Measurements from ENCODE around the gene TTLL8.
"Not testable (repeated sequence)": the region's sequence is repeated elsewhere in the genome, so short reads cannot be mapped to it uniquely, and the experiment has no call there.

Gene TTLL8

GRCh38 chr22:49983148-49984042 lies 74.7 kb downstream of the TTLL8 start:
- DNase-seq (ENCODE audit: low spot score): no peak

GRCh38 chr22:49981799-49982198 lies 76.3 kb downstream of the TTLL8 start:
- DNase-seq (ENCODE audit: low spot score): not testable (repeated sequence)

- peak; percentile 49 for DNase-seq (ENCODE audit: low spot score)
Measured at GRCh38 chr22:49979587-49980264, 78.4 kb downstream of the TTLL8 start.

DNA sequence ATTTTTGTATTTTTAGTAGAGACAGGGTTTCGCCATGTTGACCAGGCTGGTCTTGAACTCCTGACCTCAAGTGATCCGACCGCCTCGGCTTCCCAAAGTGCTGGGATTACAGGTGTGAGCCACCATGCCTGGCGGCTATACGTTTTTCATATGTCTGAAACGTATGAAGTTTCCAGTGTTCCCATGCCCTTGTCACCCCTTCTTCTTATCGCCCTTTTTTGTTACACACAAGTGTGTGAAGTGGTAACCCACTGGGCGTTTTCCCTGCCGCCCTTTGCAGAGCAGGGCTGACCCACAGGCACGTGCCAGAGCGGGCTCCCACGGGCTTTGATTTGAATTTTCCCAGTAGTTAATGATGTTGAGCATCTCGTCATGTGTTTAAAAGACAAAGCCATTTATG lies 80.5 kb downstream of the TTLL8 start:
- DNase-seq (ENCODE audit: low spot score): no peak

DNA sequence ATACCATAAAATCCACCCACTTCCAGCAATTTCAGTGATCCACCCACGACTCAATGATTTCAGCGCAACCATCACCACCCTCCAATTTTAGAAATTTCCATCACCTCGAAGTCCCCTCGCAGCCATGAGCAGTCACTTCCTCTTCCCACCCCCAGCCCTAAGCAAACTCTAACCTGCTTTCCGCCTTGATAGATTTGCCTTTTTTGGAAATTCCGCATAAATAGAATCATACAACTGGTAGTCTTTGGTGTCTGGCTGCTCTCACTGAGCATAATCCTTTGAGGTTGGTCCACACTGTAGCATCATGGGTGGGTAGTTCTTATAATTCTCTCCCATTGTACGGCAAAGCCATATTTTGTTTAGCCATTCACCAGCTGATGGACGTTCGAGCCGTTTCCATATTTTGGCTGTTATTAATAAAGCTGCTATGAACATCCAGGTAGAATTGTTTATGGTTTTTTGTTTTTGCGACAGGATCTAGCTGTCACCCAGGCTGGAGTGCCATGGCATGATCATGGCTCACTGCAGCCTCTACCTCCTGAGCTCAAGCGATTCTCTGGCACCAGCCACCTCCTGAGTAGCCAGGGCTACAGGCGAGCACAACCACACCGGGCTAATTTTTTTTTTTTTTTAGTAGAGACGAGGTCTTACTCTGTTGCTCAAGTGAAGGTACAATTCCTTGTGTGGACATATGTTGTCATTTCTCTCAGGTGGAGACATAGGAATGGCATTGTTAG lies 81.5 kb downstream of the TTLL8 start:
- no peak for DNase-seq (ENCODE audit: low spot score)

DNA sequence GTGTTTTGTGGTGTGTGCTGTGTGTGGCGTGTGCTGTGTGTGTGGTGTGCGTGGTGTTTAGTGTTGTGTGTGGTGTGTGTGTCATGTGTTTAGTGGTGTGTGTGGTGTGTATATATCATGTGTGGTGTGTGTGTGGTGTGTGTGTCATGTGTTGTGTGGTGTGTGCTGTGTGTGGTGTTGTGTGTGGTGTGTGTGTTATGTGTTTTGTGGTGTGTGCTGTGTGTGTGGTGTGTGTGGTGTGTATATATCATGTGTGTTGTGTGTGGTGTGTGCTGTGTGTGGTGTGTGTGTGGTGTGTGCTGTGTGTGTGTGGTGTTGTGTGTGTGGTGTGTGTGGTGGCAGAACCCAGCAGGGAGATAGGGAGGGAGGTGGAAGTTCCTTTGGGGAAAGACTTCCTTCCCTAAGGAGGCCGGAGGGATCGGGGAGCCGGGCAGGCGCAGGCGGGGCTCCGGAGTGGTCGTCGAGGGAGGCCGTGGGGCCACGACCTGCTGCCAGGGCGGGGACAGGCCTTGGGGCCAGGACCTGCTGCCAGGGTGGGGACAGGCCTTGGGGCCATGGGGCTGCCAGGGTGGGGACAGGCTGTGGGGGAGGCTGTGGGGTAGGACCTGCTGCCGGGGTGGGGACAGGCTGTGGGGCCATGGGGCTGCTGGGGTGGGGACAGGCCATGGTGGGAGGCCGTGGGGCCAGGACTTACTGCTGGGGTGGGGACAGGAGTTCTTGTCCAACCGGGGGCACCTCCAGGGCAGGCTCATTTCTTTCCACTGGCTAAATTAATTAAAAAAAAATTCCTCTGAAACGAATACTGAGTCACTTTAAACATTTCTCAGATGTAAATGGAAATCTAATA lies 82.3 kb downstream of the TTLL8 start:
- no peak for DNase-seq (ENCODE audit: low spot score)

DNA sequence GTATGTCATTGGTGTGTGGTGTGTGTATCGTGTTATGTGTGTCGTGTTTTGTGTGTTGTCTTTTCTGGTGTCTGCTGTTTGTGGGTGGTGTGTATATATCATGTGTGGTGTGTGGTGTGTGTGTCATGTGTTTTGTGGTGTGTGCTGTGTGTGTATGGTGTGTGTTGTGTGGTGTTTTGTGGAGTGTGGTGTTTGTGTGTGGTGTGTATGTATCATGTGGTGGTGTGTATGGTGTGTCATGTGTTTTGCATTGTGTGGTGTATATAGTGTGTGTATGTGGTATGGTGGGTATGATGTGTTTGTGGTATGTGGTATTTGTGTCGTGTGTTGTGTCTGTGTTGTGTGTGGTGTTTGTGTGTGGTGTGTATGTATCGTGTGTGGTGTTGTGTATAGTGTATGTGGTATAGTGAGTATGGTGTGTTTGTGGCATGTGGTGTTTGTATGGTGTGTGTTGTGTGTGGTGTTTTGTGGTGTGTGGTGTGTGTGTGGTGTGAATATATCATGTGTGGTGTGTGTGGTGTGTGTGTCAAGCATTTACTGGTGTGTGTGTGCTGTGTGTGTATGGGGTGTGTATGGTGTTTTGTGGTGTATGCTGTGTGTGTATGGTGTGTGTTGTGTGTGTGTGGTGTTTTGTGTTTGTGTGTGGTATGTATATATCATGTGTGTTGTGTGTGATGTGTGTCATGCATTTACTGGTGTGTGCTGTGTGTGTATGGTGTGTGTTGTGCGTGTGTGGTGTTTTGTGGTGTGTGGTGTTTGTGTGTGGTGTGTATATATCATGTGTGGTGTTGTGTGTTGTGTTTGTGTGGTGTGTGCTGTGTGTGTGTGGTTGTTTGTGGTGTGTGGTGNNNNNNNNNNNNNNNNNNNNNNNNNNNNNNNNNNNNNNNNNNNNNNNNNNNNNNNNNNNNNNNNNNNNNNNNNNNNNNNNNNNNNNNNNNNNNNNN lies 84.8 kb downstream of the TTLL8 start:
- DNase-seq (ENCODE audit: low spot score): no peak

- DNase-seq (ENCODE audit: low spot score): no peak
Measured at GRCh38 chr22:49972163-49973017, 85.7 kb downstream of the TTLL8 start.

DNA sequence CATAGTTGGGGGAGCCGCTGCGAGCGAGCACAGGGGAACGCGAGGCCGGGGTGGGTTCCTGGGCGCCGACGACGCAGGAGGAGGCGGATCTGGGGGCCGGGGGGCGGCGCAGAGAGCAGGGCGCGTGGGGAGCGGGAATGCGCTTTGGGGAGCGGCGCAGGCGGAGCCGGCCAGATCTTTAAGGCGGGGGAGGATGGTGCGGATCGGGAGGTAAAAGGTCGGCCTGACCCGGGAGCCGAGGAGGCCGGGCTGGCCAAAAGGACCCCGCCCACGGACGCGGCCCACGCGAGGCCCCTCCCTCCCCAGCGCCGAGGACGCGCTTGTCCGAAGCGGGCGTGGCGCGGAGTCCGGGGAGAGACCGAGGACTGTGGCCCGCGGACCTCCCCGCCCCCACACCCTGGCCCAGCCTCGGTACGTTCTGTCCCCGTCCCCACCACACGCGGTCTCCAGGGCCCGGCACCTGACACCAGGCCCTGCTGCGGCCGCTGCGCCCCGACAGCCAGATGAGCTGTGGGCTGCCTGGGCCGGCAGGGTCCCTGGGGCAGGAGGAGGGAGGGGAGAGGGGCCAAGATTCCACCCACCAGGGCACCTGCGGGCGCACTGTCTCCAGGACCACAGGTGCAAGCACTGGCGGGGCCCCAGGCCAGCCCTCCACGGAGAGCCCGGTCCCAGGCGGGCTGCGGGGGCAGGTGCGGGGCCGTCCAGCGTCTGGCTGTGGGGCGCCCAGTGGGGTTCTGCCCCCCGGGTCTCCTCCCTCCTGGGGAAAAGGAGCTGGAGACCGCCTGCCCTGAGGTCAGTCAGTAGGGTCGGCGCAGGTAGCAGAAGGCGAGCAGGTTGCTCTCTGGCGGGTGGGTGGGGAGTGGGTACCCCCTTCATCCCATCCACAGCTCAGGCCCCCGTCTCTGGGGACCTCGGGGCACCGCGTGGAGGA lies 86.6 kb downstream of the TTLL8 start:
- DNase-seq (ENCODE audit: low spot score): peak; percentile 41

GRCh38 chr22:49970528-49971231 lies 87.4 kb downstream of the TTLL8 start:
- DNase-seq (ENCODE audit: low spot score): peak; percentile 98

- DNase-seq (ENCODE audit: low spot score): no peak
Measured at GRCh38 chr22:49969751-49970527, 88.2 kb downstream of the TTLL8 start.

GRCh38 chr22:49968831-49969661 lies 89.1 kb downstream of the TTLL8 start:
- no peak for DNase-seq (ENCODE audit: low spot score)

All from kidney tubule cell (primary cell).